ENCODE results near the gene RAF1. TPM values are rescaled to one million over a fixed set of nuclear protein-coding genes. Genes with fewer than 3 reads are reported as not detected.
"Not testable (repeated sequence)": the region's sequence is repeated elsewhere in the genome, so short reads cannot be mapped to it uniquely, and the experiment has no call there.

Gene RAF1
- polyA plus RNA-seq, 3 donors: 36.4 to 57.0 (median 42.4) TPM

DNA sequence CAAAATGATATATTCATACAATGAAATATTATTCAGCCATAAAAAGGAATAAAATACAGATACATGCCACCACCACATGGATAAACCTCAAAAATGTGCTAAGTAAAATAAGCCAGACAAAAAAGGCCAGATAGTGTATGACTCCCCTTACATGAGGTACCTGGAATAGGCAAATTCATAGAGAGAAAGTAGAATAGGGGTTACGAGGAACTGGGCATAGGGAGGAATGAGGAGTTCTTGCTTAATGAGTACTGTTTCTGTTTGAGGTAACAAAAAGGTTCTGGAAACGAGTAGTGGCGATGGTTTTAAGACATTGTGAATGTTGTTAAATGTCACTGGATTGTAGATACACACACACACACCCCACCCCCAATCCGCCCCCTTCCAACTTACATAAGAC, 8.2 kb downstream of the RAF1 start:
- H3K27ac ChIP-seq (ENCODE audit: low read depth, low read length): no peak overlapping the region
- 59 to 77% (median 70%) methylated on average over 4 of the region's 4 CpGs for WGBS, 3 donors

DNA sequence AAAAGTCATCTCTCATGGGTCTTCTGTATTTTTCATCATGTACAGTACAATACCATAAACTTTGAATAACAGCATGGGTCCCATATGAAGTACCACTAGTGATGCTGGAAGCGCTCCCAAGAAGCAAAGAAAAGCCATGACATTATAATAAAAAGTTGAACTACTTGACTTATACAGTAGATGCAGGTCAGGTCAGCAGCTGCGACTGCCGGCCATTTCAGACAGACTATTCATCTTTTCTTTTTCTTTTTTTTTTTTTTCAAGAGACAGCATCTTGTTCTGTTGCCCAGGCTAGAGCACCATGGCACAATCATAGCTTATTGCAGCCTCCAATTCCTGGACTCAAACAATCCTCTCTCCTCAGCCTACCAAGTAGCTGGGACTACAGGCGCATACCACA, 10.2 kb downstream of the RAF1 start:
- 69 to 75% (median 70%) methylated on average over 4 of the region's 4 CpGs for WGBS, 3 donors

DNA sequence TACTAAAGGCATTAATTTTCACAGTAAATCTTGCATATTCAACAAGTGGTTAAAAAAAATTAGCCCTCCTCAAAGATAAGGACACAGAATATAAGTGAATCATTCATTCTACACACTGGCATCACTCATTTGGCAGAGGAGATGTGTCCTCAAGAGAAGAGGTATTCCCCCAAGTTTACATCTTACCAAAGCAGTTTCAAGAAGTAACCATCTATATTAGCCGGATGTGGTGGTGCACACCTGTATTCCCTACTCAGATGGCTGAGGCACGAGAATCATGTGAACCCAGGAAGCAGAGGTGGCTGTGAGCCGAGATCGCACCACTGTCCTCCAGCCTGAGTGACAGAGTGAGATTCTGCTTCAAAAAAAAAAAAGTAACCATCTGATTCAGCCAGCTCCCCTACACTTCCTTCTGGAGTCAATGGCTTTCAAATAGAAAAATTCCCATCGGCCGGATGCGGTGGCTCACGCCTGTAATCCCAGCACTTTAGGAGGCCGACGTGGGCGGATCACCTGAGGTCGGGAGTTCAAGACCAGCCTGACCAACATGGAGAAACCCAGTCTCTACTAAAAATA, 15.4 kb downstream of the RAF1 start:
- H3K27ac ChIP-seq (ENCODE audit: low read depth, low read length): no peak overlapping the region
- 81 to 93% (median 85%) methylated on average over 12 of the region's 12 CpGs for WGBS, 3 donors

More for the DNA sequence above, 10.2 kb downstream of the RAF1 start:
- H3K27ac ChIP-seq (ENCODE audit: low read depth, low read length): no peak overlapping the region

DNA sequence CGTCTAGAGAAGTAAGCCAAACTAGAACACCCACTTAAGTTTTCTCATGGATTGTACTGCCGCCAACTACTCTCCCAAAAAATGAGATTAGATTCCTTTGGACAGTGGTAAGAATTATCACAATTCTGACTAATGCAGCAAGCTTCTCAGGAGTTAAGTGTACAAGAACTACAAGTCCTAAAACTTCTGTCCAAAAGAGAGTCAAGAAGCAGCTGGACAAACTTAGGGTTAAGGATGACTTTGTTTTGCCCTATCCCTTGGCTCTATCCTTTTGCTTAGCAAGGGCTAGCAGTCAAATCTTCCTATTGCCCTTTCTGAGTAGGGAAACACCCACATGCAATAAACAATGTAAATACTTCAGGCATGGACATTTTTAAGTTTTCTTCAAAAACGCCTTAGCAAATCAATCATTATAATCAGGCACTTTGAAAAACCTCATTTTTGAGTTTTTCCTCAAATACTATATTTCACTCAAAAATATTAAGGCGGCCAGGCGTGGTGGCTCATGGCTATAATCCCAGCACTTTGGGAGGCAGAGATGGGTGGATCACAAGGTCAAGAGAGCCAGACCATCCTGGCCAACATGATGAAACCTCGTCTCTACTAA, 19.5 kb downstream of the RAF1 start:
- H3K27ac ChIP-seq (ENCODE audit: low read depth, low read length): no peak overlapping the region
- 50 to 66% (median 61%) methylated on average over 6 of the region's 6 CpGs for WGBS, 3 donors

DNA sequence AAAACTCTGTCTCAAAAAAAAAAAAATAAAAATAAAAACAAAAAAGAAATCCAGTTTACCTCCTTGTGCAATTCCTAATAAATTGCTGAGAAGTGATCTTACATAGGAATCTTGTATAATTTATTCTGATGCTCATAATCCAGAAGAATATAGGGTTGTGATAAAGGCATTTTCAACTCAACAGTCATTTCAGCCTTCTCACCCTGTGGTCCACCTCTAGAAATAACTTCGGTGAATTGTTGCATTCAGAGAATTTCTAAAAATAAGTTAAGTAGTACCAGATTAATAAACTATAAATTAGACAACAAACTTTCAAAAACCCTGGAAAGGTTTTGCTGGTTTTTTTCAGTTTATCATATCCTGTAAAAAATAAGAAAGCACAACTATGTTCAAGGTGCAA, 20.2 kb downstream of the RAF1 start:
- WGBS, 3 donors: 0% methylated on average over 1 of the region's 1 CpG
- no peak overlapping the region for H3K27ac ChIP-seq (ENCODE audit: low read depth, low read length)

DNA sequence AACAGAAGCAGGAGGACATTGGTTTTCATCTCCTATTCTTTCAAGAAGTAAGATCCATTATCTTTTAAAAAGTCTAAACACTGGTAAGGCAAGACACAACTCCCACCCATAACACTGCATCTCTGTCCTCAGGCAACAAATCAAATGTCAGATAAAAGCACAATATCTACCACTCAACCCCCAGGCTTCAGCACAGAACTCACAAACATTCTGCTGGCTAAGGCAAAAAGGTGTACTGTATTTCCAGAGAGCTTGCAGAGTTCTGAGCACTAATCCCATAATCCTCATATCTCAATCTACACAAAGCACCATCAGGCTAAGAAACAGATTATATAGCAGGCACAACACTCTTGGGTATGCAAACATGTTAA, 20.9 kb downstream of the RAF1 start:
- no peak overlapping the region for H3K27ac ChIP-seq (ENCODE audit: low read depth, low read length)

DNA sequence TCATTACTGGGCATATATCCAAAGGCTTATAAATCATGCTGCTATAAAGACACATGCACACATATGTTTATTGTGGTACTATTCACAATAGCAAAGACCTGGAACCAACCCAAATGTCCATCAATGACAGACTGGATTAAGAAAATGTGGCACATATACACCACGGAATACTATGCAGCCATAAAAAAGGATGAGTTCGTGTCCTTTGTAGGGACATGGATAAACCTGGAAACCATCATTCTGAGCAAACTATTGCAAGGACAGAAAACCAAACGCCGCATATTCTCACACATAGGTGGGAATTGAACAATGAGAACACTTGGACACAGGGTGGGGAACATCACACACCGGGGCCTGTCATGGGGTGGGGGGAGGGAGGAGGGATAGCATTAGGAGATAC, 23.1 kb downstream of the RAF1 start:
- not testable (repeated sequence) for H3K27ac ChIP-seq (ENCODE audit: low read depth, low read length)
- WGBS, 3 donors: 95 to 96% (median 96%) methylated on average over 5 of the region's 5 CpGs

DNA sequence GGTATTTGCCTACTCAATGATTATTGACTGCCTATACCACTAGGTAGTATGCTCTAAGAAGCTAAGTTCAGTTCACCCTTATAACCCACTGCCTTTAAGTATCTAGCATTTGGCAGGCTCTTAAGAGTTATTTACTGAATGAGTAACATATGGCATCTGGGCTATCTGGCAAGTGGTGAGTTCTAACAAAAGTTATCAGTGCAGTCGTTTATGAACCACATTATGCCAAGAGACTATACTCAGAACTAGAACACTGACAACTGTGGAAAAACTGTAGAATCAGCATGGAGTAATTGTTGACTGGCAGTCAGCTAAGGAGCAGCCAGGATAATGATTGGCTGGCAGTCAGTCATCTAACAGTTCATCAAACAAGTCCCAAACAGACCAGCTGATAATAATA, 25.8 kb downstream of the RAF1 start:
- H3K27ac ChIP-seq (ENCODE audit: low read depth, low read length): no peak overlapping the region
- WGBS, 3 donors: 26 to 43% (median 32%) methylated on average over 1 of the region's 1 CpG

DNA sequence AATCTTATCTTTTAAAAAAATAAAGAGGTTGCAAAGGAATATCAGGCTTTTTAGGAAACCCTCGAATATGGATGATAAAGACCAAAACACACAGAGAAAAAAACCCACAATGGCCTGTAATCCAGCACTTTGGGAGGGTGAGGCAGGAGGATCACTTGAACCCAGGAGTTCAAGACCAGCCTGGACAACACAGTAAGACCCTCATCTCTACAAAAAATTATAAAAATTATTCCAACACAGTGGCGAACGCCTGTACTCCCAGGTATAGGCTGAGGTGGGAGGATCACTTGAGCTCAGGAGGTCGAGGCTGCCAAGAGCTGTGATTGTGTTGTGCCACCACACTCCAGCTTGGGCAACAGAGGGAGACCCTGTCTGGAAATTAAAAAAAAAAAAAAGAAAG, 30.8 kb downstream of the RAF1 start:
- WGBS, 3 donors: 83 to 95% (median 94%) methylated on average over 4 of the region's 4 CpGs
- H3K27ac ChIP-seq (ENCODE audit: low read depth, low read length): no peak overlapping the region

DNA sequence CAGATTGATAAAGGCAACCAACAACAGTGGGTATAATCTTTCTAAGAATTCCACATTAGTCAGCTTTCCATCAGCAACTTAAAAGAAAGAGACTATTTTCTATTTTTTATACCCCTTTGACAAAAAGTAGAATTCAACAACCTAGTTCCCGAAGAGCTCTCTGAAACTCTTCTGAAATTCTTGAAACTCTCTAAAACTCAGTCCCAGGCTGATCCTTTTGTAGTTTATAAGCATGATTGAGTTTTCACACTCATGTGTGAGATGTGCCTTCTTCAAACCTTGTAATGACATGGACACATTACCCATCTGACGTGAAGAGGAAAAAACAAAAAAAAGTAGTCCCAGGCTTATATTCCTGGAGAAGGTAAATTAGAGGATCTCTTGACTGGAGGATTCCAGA, 31.4 kb downstream of the RAF1 start:
- H3K27ac ChIP-seq (ENCODE audit: low read depth, low read length): no peak overlapping the region
- WGBS, 3 donors: 85 to 97% (median 95%) methylated on average over 2 of the region's 2 CpGs

DNA sequence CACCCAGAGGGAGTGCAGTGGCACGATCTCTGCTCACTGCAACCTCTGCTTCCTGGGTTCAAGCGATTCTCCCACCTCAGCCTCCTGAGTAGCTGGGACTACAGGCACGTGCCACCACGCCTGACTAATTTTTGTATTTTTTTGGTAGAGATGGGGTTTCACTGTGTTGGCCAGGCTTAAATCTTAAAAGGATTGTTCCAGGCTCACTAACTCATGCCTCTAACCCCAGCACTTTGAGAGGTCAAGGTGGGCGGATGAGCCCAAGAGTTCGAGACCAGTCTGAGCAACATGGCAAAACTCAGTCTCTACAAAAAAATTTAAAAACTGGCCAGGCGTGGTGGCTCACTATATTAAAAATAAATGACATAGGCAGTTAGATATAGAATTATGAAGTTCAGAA, 33.1 kb downstream of the RAF1 start:
- H3K27ac ChIP-seq (ENCODE audit: low read depth, low read length): not testable (repeated sequence)
- WGBS, 3 donors: 93 to 98% (median 96%) methylated on average over 7 of the region's 7 CpGs

DNA sequence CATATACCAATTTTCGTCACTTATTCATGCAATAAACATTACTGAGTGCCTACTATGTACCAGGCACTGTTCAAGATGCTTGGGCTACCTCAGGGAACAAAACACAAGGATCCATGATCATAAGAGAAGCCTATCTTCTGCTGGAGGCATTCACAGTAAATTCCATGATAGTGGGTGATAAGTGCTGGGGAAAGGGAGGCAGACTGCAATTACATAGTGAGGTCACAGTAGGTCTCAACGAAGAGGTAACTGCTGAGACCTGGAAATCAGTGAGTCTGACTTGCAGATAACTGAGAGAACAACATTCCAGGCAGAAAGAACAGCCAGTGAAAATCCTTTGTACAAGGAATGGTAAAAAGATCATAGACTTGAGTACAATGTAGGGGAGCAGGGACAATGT, 33.6 kb downstream of the RAF1 start:
- H3K27ac ChIP-seq (ENCODE audit: low read depth, low read length): no peak overlapping the region
- WGBS, 3 donors: 57 to 88% (median 81%) methylated on average over 2 of the region's 2 CpGs

DNA sequence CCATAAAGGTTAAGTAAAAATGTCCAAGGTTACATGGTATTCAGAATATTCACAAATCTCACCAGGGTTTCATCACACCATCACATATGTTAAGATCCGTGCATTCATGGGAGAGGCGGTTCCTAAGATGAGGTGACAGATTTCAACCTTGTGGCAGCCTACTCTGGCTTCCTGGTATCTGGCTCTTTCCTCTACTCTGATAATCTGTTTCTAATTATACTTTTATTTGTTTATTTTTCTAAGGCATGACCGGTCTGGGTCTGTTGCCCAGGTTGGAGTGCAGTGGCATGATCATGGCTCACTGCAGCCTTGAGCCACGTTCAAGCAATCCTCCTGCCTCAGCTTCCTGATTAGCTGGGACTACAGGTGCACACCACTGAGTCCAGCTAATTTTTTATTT, 34.4 kb downstream of the RAF1 start:
- no peak overlapping the region for H3K27ac ChIP-seq (ENCODE audit: low read depth, low read length)
- 23 to 65% (median 55%) methylated on average over 4 of the region's 4 CpGs for WGBS, 3 donors

DNA sequence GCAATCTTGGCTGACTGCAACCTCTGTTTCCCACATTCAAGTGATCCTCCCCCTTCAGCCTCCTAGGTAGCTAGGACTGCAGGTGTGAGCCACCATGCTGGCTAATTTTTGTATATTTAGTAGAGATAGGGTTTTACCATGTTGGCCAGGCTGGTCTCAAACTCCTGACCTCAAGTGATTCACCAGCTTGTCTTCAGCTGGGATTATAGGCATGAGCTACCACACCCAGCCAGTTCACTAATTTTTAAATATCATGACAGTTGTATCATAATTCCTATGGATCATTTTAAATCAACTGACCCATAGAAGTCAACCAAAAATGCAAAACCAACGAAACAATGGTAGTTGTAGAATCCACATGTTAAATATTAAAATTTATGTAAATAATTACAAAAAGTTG, 35.1 kb downstream of the RAF1 start:
- H3K27ac ChIP-seq (ENCODE audit: low read depth, low read length): no peak overlapping the region
- WGBS, 3 donors: 72 to 98% (median 94%) methylated on average over 1 of the region's 1 CpG

DNA sequence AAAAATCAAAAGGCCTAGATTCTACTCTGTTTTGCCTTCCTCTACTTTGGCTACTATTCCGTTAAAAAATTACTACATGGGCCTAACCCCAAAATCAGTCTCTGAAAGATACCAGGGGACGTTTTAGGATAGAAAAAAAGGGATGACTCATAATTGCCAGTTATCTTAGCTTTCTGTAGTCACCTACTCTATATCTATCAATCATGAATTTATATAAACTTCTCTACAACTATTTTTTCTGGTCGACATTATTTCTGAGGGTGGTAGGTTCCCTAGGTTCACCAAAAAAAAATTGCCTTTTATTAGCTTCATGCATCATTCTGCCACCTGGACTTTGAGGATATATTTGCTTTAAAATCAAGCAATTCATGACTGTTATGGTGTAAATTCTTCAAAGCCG, 36.5 kb downstream of the RAF1 start:
- WGBS, 3 donors: 45 to 65% (median 60%) methylated on average over 4 of the region's 4 CpGs
- H3K27ac ChIP-seq (ENCODE audit: low read depth, low read length): no peak overlapping the region

DNA sequence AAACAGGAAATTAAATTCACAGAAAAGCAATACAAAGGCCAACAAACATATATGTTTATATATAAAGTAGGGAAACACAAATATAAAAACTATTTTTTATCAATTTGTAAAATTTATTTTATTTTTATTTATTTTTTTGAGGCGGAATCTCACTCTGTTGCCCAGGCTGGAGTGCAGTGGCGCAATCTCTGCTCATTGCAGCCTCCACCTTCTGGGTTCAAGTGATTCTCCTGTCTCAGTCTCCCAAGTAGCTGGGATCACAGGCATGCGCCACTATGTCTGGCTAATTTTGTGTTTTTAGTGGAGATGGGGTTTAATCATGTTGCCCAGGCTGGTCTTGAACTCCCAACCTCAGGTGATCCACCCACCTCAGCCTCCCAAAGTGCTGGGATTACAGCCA, 39.0 kb downstream of the RAF1 start:
- not testable (repeated sequence) for H3K27ac ChIP-seq (ENCODE audit: low read depth, low read length)

DNA sequence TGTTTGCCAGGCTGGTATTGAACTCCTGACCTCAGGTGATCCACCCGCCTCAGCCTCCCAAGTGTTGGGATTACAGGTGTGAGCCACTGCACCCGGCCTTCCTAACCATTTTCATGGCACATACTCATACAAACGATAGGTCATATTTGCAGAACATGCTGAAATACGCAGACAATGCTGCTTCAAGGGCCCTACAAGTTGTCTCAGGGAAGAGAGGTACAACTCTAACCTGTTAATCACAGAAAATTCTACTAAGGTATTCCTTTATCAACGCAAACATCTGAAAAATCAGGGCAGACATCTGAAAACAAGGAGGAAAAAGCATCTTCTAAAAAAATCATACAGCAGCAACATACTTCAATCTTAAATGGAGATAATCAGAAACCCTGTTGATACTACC, 39.9 kb downstream of the RAF1 start:
- WGBS, 3 donors: 66 to 97% (median 91%) methylated on average over 5 of the region's 5 CpGs
- H3K27ac ChIP-seq (ENCODE audit: low read depth, low read length): no peak overlapping the region

More for the DNA sequence above, 39.0 kb downstream of the RAF1 start:
- WGBS, 3 donors: 96 to 99% (median 99%) methylated on average over 3 of the region's 3 CpGs

DNA sequence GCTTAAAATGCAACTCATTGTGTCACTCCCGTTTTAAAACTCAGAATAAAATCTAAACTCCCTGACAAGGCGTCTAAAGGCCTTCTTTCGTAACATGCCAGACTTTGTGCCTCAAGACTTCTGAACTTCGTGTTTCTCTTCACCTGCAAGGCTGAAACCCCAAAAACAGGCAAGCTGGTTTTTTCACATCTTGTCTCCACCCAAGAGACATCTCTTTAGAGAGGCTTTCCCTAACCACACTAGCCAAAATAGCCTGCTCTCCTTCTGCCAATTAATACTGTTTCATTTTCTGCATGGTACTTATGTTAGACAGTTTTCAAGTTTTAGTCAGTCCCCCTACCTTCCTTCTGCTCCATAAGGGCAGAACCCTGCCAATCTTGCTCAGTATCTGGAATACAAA, 41.6 kb downstream of the RAF1 start:
- no peak overlapping the region for H3K27ac ChIP-seq (ENCODE audit: low read depth, low read length)
- WGBS, 3 donors: 56 to 61% (median 57%) methylated on average over 4 of the region's 4 CpGs

DNA sequence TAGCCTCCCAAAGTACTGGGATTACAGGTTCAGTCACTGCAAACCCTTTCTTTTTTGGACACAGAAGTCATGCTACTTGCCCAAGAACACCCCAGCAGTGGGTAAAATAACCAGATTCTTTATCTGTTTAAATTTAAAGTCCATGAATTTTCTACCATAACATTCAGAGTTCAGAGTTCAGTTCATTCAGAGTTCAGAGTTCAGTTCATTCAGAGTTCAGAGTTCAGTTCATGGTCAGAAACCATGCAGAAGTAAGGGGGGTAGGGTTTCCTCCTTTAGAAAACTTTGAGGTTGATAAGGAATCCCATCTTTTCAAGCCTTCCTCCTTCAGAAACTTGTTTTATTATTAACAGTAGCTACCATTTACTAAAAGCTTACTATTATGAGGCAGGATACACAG, 43.2 kb downstream of the RAF1 start:
- H3K27ac ChIP-seq (ENCODE audit: low read depth, low read length): no peak overlapping the region

DNA sequence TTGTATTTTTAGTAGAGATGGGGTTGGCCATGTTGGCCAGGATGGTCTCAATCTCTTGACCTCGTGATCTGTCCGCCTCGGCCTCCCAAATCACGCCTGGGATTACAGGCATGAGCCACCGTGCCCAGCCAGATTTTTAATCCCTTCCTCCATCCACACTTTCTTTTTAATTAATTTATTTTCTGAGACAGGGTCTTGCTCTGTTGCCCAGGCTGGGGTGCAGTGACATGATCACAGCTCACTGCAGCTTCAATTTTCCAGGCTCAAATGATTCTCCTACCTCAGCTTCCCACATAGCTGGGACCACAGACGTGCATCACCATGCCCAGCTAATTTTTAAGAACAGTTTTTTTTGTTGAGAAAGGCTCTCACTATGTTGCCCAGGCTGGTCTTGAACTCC, 43.6 kb downstream of the RAF1 start:
- no peak overlapping the region for H3K27ac ChIP-seq (ENCODE audit: low read depth, low read length)
- 95 to 99% (median 99%) methylated on average over 6 of the region's 6 CpGs for WGBS, 3 donors

DNA sequence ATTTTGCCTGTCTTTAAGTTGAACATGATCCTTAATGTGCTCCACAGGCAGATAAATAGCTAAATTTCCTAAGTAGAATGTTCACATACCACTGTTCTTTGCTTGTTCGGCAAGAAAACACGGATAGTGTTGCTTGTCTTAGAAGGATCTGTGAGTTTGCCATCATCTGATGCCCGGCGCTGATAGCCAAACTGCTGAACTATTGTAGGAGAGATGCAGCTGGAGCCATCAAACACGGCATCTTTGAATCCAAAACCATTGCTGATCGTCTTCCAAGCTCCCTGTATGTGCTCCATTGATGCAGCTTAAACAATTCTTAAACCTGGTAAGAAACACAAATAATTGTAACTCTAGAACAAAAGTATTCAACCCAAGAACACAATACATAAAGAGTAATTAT, 45.5 kb downstream of the RAF1 start:
- WGBS, 3 donors: 90 to 94% (median 94%) methylated on average over 6 of the region's 6 CpGs
- H3K27ac ChIP-seq (ENCODE audit: low read depth, low read length): no peak overlapping the region

Measured in adipose tissue (tissue), 3 donors.